WERI-Rb-1 (cell line): Measurements from ENCODE around the gene MAPKAP1.

Experiments
- DNase-seq: peaks from one replicate; pipeline ENCODE4 v3.0.0-alpha.2; 2020
- H3K27ac ChIP-seq: fragments of 250-450 bp; sonication (Bioruptor Pico); 2 replicates; pipeline ENCODE4 v1.5.1; 2020; ENCODE audit warnings: mild to moderate bottlenecking, moderate library complexity
- H3K27me3 ChIP-seq: fragments of 250-450 bp; sonication (Bioruptor Pico); 2 replicates; pipeline ENCODE4 v1.5.1; 2021; ENCODE audit warnings: mild to moderate bottlenecking, low read depth, moderate library complexity; ENCODE audit not compliant: insufficient read depth, severe bottlenecking
- H3K36me3 ChIP-seq: fragments of 250-450 bp; sonication (Bioruptor Pico); 2 replicates; pipeline ENCODE4 v1.5.1; 2020; ENCODE audit warnings: mild to moderate bottlenecking, moderate library complexity
- H3K4me3 ChIP-seq: 2 replicates; pipeline ENCODE4 v1.5.1; 2011; ENCODE audit warnings: low read depth, mild to moderate bottlenecking, control low read depth, low read length
- H3K9me3 ChIP-seq: fragments of 250-450 bp; sonication (Bioruptor Pico); 2 replicates; pipeline ENCODE4 v1.5.1; 2021; ENCODE audit warnings: mild to moderate bottlenecking, moderate library complexity; ENCODE audit not compliant: severe bottlenecking
- CTCF ChIP-seq: IDR thresholded peaks from 2 replicates; pipeline ENCODE4 v1.5.1; 2011; ENCODE audit warnings: low read depth, mild to moderate bottlenecking, control low read depth, inconsistent platforms, low read length

Gene MAPKAP1

GRCh38 chr9:125587819-125588460, 119.1 kb downstream of the MAPKAP1 start:
- no peak for DNase-seq
- no peak for TF ChIP-seq CTCF
- Histone ChIP-seq H3K27me3 (no peaks in the 10 kb centered on the region), H3K27ac (no peak overlapping the region), H3K4me3 (no peak overlapping the region), H3K9me3 (no peaks in the 10 kb centered on the region), H3K36me3 (no peaks in the 10 kb centered on the region)

DNA sequence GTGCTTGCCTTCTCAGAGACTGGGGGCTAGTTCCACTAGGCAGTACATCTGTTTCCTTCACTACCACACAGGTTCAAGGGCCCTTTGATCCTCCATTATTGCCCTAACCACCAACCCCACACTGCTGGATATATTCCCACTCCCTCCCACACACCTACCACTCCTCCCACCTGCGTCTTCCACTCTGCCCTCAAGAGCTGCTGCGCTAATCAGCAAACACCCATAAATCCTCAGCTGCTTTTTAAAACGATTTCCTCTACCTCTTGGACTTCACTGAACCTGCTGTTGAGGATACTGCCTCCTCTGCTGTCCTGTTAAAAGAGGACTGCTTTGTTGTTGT, 120.9 kb downstream of the MAPKAP1 start:
- no peaks in the 10 kb centered on the region for H3K9me3 ChIP-seq
- no peak for TF ChIP-seq CTCF
- H3K4me3 ChIP-seq = peak overlapping the region; percentile 23
- no peaks in the 10 kb centered on the region for H3K27me3 ChIP-seq
- no peaks in the 10 kb centered on the region for H3K36me3 ChIP-seq
- H3K27ac ChIP-seq = peak overlapping the region; percentile 60
- DNase-seq = no peak

- no peak overlapping the region for H3K4me3 ChIP-seq
- H3K9me3 ChIP-seq = no peaks in the 10 kb centered on the region
- no peaks in the 10 kb centered on the region for H3K36me3 ChIP-seq
- H3K27me3 ChIP-seq = no peaks in the 10 kb centered on the region
- peak; percentile 75 for DNase-seq
- TF ChIP-seq CTCF = no peak
- H3K27ac ChIP-seq = peak overlapping the region; percentile 60
Observed at GRCh38 chr9:125585503-125586171, 121.4 kb downstream of the MAPKAP1 start.

DNA sequence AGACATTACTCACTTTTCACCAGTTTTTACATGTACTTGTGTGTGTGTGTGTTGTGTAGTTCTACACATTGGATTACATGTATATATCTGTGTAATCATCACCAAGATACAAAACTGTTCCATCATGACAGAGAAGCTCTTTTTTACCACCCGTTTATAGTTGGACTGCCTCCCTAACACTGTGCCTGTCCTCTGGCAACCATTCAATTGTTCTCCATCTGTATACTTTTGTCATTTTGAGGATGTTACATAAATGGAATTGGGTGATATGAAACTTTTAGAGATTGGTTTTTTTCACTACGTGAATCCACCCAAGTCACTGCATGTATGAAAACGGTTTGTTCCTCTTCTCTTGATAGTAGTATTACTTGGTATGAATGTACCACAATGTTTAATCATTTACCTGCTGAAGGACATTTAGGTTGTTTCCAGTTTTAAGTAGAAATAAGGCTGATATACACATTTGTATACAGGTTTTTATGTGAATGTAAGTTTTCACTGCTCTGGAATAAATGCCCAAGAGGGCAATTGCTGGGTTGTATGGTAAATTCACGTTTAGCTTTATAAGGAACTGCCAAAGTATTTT, 126.2 kb downstream of the MAPKAP1 start:
- no peak overlapping the region for H3K4me3 ChIP-seq

DNA sequence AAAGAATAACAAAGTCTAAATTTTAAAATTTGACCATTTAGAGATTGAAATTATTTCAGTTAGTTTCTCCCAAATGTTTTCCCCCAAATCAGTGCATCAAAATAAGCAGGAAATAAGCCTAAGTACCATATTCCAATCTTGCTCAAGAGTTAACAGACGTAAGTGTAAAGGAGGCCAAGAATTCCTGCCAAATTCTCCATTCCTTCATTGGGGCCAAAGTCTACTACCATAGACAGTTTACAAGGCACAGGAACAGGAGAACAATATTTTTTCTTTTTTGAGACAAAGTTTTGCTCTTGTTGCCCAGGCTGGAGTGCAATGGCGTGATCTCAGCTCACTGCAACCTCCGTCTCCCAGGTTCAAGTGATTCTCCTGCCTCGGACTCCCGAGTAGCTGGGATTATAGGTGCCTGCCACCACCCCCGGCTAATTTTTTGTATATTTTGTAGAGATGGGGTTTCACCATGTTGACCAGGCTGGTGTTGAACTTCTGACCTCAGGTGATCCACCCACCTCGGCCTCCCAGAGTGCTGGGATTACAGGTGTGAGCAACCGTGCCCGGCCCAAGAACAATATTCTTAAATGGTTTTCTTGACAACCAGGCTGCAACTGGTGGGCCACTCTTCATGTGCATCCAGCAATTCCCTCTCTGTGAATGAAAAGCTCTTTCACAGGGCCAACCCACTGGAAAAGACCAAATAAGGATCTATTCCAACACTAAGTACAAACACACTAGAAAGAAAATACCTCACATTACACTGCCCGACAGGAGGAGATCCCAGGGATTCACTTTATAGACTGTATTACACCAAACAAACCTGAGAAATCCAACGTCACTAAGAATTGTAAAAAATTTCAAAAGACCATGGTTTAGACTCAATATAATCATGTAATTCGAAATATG, 127.7 kb downstream of the MAPKAP1 start:
- DNase-seq = no peak
- no peak overlapping the region for H3K27ac ChIP-seq
- H3K36me3 ChIP-seq = no peaks in the 10 kb centered on the region
- H3K4me3 ChIP-seq = no peak overlapping the region
- H3K27me3 ChIP-seq = no peaks in the 10 kb centered on the region
- peaks cover 7% of the 10 kb centered on the region for H3K9me3 ChIP-seq
- TF ChIP-seq CTCF = no peak

More for the DNA sequence above, 126.2 kb downstream of the MAPKAP1 start:
- H3K36me3 ChIP-seq = no peaks in the 10 kb centered on the region
- H3K27ac ChIP-seq = no peak overlapping the region
- no peak for TF ChIP-seq CTCF
- H3K27me3 ChIP-seq = no peaks in the 10 kb centered on the region
- peaks cover 7% of the 10 kb centered on the region for H3K9me3 ChIP-seq
- DNase-seq = no peak
